AG09319 (cell line): ENCODE measurements around the gene ARFRP1.

ENCODE experiments used
- DNase-seq: peaks from one replicate; pipeline ENCODE4 v3.0.0-alpha.2; 2010; ENCODE audit warnings: low read depth; ENCODE audit errors: extremely low read depth
- TF ChIP-seq, protein P1 (sequence below): IDR thresholded peaks from 2 replicates; pipeline ENCODE4 v1.5.1; 2011; ENCODE audit warnings: low read depth, mild to moderate bottlenecking, inconsistent platforms, low read length, moderate library complexity

Gene ARFRP1

DNA sequence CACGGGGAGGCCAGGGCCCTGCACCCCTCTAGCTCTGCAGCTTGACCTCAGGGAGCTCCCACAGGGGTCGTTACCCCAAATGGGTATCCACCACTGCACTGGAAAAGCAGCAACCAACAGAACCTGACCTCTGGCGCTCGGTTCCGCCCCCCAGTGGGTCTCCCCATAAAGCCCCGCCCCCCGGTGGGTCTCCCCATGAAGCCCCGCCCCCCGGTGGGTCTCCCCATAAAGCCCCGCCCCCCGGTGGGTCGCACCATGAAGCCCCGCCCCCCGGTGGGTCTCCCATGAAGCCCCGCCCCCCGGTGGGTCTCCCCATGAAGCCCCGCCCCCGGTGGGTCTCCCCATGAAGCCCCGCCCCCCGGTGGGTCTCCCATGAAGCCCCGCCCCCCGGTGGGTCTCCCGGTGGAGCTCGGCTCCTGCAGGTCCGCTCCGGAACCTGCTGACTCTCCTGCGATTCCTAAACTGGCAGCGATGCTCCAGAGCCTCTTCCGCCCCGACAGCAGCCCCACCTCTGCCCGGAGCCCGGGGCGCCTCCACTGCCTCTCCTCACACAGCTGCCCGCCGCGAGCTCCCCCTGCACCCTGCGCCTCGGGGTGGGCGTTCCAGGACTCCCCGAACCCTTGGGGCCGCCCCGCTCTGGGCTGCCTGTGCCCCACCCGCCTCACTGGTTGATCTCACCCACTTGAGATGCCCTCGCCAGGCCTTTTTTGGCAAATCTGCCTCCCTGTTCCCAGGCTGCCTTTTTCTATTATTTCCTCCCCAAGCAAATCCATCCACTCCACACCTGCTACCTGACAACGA lies 43.9 kb upstream of the ARFRP1 start:
- TF ChIP-seq, protein P1, sequence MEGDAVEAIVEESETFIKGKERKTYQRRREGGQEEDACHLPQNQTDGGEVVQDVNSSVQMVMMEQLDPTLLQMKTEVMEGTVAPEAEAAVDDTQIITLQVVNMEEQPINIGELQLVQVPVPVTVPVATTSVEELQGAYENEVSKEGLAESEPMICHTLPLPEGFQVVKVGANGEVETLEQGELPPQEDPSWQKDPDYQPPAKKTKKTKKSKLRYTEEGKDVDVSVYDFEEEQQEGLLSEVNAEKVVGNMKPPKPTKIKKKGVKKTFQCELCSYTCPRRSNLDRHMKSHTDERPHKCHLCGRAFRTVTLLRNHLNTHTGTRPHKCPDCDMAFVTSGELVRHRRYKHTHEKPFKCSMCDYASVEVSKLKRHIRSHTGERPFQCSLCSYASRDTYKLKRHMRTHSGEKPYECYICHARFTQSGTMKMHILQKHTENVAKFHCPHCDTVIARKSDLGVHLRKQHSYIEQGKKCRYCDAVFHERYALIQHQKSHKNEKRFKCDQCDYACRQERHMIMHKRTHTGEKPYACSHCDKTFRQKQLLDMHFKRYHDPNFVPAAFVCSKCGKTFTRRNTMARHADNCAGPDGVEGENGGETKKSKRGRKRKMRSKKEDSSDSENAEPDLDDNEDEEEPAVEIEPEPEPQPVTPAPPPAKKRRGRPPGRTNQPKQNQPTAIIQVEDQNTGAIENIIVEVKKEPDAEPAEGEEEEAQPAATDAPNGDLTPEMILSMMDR: no peak
- DNase-seq: no peak

DNA sequence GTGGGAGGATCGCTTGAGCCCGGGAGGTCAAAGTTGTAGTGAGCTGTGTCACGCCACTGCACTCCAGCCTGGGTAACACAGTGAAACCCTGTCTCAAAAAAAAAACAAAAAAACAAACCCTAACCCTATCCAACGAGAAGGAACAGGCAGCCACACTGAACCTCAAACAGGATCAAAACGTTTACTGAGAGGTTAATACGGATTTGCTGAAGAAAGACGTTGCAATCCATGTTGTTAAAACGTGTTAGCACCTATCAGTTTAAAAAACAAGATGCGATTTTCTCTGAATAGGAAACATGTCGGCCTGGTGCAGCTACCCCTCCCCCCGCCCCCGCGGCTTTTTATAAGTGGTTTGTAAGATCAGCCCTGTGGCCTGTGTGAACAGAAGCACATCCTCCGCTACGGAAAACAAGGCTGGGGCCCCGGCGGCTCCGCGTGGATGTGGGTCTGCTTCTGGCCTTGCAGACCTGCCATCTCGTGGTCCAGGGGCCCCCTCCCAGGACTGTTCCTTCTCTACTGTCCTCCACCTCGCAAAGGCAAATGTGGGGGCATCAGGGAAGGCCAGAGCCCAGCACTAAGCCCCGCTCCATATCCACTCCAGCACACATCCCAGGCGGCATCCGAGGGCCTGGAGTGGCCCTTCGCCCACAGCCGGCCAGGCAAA lies 43.2 kb upstream of the ARFRP1 start:
- no peak for DNase-seq
- TF ChIP-seq, protein P1: no peak

- DNase-seq: no peak
- TF ChIP-seq, protein P1: no peak
Observed at GRCh38 chr20:63749597-63750508, 42.1 kb upstream of the ARFRP1 start.

DNA sequence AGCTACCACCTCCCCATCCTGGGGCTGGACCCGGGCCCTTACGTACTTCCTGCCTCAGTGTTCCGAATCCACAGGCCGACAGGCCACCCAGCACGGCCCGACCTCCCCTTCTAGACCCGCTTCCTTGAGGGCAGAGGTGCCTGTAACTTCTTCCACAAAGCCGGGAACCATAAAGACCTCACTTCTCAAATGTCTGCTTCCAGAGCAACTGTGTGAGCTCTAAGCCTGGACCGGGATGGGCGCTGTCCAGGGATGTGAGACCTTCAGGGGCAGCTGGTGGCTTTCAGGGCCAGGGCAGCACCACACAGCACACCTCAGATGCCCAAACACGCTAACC lies 41.1 kb upstream of the ARFRP1 start:
- DNase-seq: no peak

DNA sequence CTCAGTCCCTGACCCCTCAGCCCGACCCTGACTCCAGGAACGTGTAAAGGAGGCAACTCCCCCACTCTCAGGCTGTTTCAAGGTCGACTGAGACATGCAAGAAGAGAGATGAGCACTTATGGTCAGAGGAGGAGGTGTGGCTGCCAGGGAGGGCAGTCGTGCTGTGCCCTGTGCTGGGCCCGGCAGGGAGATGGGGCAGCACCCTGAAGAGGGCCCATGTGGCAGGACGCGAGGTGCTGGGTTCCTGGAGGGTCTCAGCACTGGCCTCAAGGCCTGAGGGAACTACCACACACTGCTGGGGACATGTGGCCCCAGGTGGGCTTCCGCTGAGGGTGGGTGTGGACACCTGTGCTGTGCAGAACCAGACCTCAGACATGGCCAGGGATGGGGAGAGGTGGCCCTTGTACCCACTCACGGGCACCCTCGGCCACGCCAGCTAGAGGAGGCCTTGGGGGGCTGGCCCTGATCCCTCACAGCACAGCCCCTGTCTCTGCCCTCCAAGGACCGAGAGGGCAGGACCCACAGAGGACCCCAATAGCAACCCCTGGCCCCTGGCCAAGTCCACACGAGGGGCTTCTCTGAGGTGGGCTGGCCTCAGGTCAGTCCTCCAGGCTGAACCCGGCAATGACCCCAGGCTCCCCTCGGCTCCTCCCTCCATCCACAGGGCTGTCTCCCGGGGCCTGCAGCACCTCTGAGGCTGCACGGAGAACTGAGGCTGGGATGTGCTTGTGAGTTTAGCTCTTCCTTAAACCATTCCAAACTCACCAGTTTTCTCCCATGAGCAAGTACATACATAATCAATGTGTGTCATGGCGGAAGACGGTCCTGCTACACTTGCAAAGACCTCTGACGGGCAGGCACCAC lies 40.5 kb upstream of the ARFRP1 start:
- no peak for DNase-seq
- TF ChIP-seq, protein P1: no peak

More for the DNA sequence above, 41.1 kb upstream of the ARFRP1 start:
- TF ChIP-seq, protein P1: no peak

- no peak for DNase-seq
- TF ChIP-seq, protein P1: no peak
Observed at GRCh38 chr20:63747622-63748069, 39.9 kb upstream of the ARFRP1 start.
